GM21526 (cell line): Measurements from ENCODE around the gene KIAA1958.
"Not testable (repeated sequence)": the region's sequence is repeated elsewhere in the genome, so short reads cannot be mapped to it uniquely, and the experiment has no call there.

Experiments used
- ATAC-seq: cut with Tn5 transposase; IDR thresholded peaks from one replicate; pipeline ENCODE4 v1.9.1; 2021; ENCODE audit warnings: moderate library complexity; ENCODE audit not compliant: unreplicated experiment, low FRiP score

The KIAA1958 gene

GRCh38 chr9:112489039-112489546 is 2.5 kb downstream of the KIAA1958 start:
- no peak for ATAC-seq

- no peak for ATAC-seq
Observed at GRCh38 chr9:112489876-112490666, 3.4 kb downstream of the KIAA1958 start.

DNA sequence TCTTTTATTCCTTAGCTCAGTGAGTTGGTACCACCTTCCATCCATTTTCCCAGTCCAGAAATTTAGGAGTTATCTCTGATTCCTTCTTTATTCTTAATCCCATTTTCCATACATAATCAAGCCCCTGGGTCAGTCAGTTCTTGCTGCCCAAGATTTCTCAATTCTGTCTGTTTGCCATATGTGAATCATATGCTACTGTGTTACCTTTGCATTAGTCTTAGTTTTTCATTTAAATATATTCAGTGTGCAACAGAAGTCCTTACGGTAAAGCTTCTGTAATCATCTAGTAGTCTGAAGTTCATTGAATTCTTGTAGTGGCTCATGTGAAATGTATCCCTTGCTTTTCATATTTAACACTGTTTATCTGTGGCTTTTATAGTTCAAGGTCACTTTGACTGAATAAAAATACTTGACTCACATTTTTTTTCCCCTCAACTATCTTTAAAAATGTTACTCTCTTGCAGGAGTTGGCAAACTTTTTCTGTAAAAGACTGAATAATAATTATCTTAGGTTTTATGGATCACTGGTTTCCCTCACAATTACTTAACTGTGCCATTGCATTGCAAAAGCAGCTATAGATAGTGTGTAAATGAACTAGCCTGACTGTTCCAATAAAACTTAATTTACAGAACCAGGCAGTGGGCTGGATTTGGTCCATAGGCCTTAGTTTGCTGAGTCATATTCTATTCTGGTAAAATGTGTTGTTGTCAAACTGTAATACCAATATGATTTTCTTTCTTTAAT is 6.9 kb downstream of the KIAA1958 start:
- no peak for ATAC-seq

DNA sequence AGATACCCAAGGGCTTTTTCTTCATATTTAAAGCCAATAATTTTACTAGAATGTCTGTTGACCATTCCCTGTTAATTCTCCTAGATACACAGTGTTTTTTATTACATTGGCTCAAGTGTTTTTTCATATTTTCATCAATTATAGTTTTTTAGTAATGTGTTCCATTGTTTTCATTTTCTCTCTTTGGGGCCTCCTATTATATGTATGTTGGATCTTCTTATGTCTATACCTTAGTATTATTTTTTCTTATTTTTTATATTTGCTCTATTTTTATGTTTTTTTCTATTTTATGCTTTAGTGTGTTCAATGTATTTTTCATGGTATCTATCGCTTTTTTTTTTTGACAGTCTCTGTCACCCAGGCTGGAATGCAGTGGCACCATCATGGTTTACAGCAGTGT is 7.5 kb downstream of the KIAA1958 start:
- ATAC-seq: no peak

- no peak for ATAC-seq
Observed at GRCh38 chr9:112495614-112496013, 9.0 kb downstream of the KIAA1958 start.

- no peak for ATAC-seq
Observed at GRCh38 chr9:112496074-112496722, 9.6 kb downstream of the KIAA1958 start.

GRCh38 chr9:112500842-112501241 is 14.2 kb downstream of the KIAA1958 start:
- no peak for ATAC-seq

DNA sequence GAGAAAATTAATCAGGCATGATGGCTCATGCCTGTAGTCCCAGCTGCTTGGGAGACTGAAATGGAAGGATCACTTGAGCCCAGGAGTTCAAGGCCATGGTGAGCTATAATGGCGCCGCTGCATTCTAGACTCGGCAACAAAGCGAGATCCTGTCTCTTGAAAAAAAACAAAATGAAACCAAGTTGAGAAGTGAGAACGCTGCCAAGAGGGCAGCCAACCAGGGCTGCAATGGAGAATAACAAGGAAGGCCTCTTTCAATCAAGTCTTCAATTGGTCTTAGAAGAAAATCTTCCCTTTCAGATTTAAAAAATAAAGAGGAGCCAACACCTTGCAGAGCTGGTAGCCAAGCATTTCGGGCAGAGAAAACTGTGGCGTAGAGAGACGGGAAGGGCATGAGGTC is 14.7 kb downstream of the KIAA1958 start:
- no peak for ATAC-seq

DNA sequence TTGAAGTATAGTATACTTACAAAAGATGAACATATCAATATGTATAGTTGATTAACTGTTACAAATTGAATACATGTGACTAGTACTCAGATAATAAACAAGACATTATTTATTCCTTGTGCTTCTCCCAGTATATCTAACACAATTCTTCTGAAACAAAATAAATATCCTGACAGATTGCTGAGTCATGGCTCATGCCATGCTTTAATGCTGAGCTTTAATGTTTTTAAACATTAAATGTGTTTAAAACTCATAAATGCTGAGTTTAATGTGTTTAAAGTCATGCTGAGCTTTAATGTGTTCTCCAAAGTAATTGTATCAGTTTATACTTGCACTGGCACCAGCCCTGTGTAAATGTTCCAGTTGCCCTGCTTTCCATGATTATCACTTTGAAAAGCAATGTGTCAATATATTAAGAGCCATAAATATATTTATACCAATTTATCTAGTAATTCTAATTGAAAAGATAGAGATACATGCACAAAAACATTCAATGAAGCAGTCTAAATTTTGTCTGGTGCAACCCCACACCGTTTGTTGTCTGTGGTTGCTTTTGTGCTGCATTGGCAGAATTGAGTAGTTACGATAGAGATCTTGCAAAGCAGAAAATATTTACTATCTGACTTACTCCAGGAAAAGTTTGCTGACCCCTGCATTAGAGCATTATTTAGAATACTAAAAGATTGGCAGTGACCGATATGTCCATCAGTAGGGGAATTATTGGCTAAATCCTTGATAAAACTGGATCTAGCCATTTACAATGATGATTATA is 15.7 kb downstream of the KIAA1958 start:
- no peak for ATAC-seq

- no peak for ATAC-seq
Observed at GRCh38 chr9:112503170-112503569, 16.5 kb downstream of the KIAA1958 start.

DNA sequence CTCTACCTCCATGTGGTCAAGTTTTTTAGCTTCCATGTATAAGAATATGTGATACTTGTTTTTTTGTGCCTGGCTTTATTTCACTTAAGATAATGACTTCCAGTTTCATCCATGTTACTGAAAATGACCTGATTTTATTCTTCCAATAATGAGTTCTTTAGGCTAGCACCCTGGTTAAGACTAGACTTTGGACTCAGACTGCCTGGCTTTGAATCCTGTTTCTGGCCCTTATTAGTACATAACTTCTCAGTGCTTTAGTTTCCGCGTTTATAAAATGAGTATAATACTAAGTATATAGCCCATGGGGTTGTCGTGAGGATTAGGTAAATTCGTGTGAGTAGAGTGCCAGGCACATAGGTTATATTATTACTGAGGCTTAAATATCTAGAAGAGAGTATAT is 18.5 kb downstream of the KIAA1958 start:
- ATAC-seq: no peak

DNA sequence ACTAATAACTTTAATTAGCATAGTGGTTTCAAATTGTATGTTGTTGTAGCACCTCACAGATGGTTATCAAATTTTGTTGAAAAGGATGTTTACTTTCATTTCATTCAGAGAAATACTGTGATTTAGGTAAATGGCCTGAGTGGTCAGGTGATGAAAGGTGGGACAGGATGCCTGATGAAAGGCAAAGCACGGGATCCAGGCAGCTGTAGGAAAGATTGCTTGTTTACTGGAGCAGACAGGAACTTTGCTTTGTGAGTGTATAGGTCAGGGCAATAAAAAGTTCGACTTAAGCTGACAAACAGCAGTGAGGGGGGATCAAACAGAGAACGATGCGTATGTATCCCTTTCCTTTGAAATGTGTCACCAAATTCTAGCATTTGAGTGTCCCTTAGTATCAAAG is 19.0 kb downstream of the KIAA1958 start:
- no peak for ATAC-seq

DNA sequence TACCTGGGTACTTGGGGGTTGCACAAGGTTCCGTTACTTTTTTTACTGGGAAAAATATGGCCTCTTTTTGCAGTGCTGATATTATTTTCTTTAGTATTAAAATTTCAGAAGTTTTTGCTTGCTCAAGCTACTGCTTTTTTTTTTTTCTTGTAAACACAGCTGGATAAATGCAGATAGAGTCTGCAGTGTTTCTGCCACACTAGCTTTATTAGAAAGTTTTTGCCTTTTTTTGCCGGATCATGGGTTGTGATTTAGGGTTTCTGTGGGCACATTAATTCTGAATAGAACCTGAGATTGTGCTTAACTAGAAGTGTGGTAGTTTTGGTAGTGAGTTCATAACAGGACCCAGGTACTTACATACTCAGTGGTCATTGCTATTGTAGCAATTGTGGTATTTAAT is 19.9 kb downstream of the KIAA1958 start:
- ATAC-seq: no peak

DNA sequence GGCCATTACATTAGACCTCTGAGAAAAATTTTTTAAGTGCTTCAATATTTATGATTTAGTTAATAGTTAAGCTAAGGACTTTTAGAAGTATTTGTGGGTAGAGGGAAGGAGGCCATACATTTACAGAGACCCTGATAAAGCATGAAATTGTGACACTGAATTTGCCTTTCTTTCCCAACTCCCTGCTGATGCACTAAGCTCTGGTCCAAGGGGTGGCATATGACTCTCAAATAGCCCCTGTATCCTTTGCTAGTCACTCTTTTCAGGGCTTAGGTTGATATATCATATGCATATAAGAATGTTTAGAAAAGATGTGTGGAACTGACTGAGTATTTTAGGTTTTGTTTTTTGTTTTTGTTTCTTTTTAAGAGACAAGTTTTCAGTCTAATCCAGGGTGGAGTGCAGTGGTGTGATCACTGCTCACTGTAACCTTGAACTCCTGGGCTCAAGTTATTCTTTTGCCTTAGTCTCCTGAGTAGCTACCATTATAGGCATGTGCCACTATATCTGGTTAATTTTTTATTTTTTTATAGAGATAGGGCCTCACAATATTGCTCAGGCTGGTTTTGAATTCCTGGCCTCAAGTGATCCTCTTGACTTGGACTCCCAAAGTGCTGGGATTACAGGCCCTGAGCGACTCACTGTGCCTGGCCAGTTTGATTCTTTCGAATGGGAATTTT is 20.5 kb downstream of the KIAA1958 start:
- no peak for ATAC-seq

GRCh38 chr9:112508377-112508776 is 21.8 kb downstream of the KIAA1958 start:
- no peak for ATAC-seq

DNA sequence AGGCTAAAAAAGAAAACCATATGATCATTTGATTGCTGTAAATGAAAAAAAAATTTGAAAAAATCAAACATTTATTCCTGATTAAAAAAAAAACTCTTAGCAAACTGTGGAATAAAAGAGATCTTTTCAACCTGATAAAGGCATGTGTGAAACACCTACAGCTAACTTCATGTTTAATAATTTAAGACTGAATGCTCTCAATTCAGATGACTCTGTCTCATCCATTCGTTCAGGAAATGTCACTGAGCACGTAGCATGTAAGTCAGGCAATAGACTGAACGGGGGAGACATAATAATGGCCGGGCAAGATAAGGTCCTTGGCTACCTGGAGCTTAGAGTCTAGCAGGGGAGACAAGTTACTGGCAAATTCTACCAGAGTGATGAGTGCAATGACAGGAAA is 25.8 kb downstream of the KIAA1958 start:
- not testable (repeated sequence) for ATAC-seq

DNA sequence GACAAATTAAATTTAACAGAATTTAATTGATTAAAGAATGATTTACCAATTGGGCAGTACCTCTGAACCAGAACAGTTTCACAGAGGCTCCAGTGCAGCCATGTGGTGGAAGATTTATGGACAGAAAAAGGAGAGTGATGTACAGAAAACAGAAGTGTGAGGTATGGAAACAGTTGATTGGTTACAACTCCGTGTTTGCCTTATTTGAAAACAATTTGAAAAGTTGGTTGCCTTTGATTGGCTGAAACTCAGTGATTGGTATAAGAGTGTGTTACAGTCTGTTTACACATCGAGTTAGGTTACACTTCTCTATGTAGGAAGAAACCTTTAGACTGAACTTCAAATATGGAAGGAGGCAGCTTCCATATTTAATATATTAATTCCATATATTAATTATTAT is 30.1 kb downstream of the KIAA1958 start:
- ATAC-seq: no peak

DNA sequence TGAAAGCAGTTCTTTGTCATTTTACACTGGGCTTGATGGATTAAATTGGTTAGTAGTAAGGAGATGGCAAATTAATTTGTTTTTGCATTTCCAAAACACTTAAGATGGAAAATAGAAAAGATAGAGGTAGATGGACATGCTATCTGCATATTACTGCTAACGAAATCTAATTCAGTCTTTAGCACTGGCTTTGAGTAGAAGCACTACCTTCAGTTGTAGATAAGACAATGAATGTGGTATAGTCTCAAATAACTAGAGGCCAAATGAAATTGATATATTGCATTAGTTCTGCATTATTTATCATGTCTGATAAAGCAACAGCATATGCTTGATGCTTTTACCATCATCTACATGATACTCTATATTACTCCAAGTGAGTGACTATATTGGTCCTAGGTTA is 33.4 kb downstream of the KIAA1958 start:
- no peak for ATAC-seq

- no peak for ATAC-seq
Observed at GRCh38 chr9:112520656-112521055, 34.0 kb downstream of the KIAA1958 start.

DNA sequence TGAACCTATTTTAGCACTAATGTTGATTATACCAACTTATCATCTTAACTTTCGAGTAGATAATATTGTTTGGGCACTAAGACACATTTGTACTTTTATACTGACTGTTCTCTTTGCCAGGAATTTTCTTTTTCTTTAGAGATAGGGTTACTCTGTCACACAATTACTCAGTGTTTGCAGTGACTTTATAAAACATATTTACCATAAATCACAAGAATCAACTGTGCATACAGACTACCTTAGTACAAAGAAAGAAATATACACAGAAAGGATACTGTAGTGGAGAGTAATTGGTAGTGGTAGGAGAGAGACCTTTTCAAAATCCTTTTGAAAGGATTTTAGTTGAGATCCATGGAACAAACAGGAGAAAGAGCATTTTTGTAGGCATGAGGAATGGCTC is 40.3 kb downstream of the KIAA1958 start:
- no peak for ATAC-seq
